Neural crest cell (in vitro differentiated cells): ENCODE data around the gene RCOR1. TPM values are rescaled to one million over a fixed set of nuclear protein-coding genes. Genes with fewer than 3 reads are reported as not detected.

ENCODE experiments used
- DNase-seq: peaks from one replicate; pipeline ENCODE4 v3.0.0; 2021; ENCODE audit warnings: low read depth, mixed read lengths, low spot score
- H3K27ac Mint-ChIP-seq: one replicate; pipeline ENCODE4 v1.8.0; 2021; ENCODE audit warnings: mild to moderate bottlenecking, mixed read lengths; ENCODE audit not compliant: unreplicated experiment
- H3K27me3 Mint-ChIP-seq: 2 replicates; pipeline ENCODE4 v1.8.0; 2021; ENCODE audit warnings: low read depth, mild to moderate bottlenecking, mixed read lengths
- H3K36me3 Mint-ChIP-seq: 2 replicates; pipeline ENCODE4 v1.8.0; 2021; ENCODE audit warnings: low read depth, mild to moderate bottlenecking, mixed read lengths
- H3K4me1 Mint-ChIP-seq: 2 replicates; pipeline ENCODE4 v1.8.0; 2021; ENCODE audit warnings: mixed read lengths
- H3K4me3 Mint-ChIP-seq: one replicate; pipeline ENCODE4 v1.8.0; 2021; ENCODE audit warnings: mild to moderate bottlenecking, mixed read lengths
- H3K9me3 Mint-ChIP-seq: 2 replicates; pipeline ENCODE4 v1.8.0; 2021; ENCODE audit warnings: mixed read lengths
- CTCF ChIP-seq: fragments of 200-600 bp; sonication (generic); conservative IDR thresholded peaks from 2 replicates; pipeline ENCODE4 v1.5.0; 2021; ENCODE audit warnings: antibody characterized with exemption, mild to moderate bottlenecking
- long read RNA-seq: library from polyadenylated mRNA; unstranded; transcript quantifications from one replicate; pipeline ENCODE4 v2.0.0, GENCODE V29; 2020
- total RNA-seq: library from RNA; stranded (reverse); gene quantifications from 2 replicates; pipeline ENCODE4 v1.2.1, GENCODE V29; 2021

Gene RCOR1
- 27.3 and 27.8 TPM in 2 replicates for total RNA-seq
- long read RNA-seq, partial matches to known transcripts: 0 of 6 reads
- long read RNA-seq, other reads (novel, unspliced or antisense): 6 of 6 reads

GRCh38 chr14:102591944-102592762 lies at the start of gene RCOR1:
TSS of gene RCOR1 (plus strand) at chr14:102592649. CDS start at chr14:102592887, 238 bp downstream.
- H3K27ac Mint-ChIP-seq: peak within 1 kb of the TSS; percentile 98

GRCh38 chr14:102544046-102544746 lies 48.3 kb upstream of the RCOR1 start:
- no peak overlapping the region for H3K27ac Mint-ChIP-seq
- no peaks in the 10 kb centered on the region for H3K9me3 Mint-ChIP-seq
- H3K4me3 Mint-ChIP-seq: no peak overlapping the region
- no peak for DNase-seq
- H3K27me3 Mint-ChIP-seq: peaks cover 60% of the 10 kb centered on the region
- no peaks in the 10 kb centered on the region for H3K36me3 Mint-ChIP-seq
- H3K4me1 Mint-ChIP-seq: peaks cover 9% of the 10 kb centered on the region
- no peak for TF ChIP-seq CTCF

More at GRCh38 chr14:102591944-102592762, at the start of gene RCOR1:
- peaks cover 37% of the 10 kb centered on the region for H3K4me1 Mint-ChIP-seq
- no peak for TF ChIP-seq CTCF
- H3K27me3 Mint-ChIP-seq: no peaks in the 10 kb centered on the region
- H3K36me3 Mint-ChIP-seq: no peaks in the 10 kb centered on the region
- no peaks in the 10 kb centered on the region for H3K9me3 Mint-ChIP-seq
- peak within 1 kb of the TSS; percentile 97 for H3K4me3 Mint-ChIP-seq
- DNase-seq: peak; percentile 95

GRCh38 chr14:102544747-102545460 lies 47.5 kb upstream of the RCOR1 start:
- Mint-ChIP-seq H3K27ac (no peak overlapping the region), H3K36me3 (no peaks in the 10 kb centered on the region), H3K9me3 (no peaks in the 10 kb centered on the region), H3K4me1 (peaks cover 9% of the 10 kb centered on the region), H3K4me3 (no peak overlapping the region), H3K27me3 (peaks cover 60% of the 10 kb centered on the region)
- no peak for DNase-seq
- no peak for TF ChIP-seq CTCF

GRCh38 chr14:102545461-102546265 lies 46.8 kb upstream of the RCOR1 start:
- Mint-ChIP-seq H3K4me3 (no peak overlapping the region), H3K4me1 (peaks cover 9% of the 10 kb centered on the region), H3K27me3 (peaks cover 64% of the 10 kb centered on the region), H3K27ac (no peak overlapping the region), H3K9me3 (no peaks in the 10 kb centered on the region), H3K36me3 (no peaks in the 10 kb centered on the region)
- no peak for DNase-seq
- no peak for TF ChIP-seq CTCF
